LNCAP (cell line): Measurements from ENCODE around the gene TM4SF4.

Source experiments
- CTCF ChIP-seq: fragments of 450-650 bp; IDR thresholded peaks from 2 replicates; pipeline ENCODE4 v1.5.1; 2017; ENCODE audit warnings: mild to moderate bottlenecking

Gene TM4SF4

DNA sequence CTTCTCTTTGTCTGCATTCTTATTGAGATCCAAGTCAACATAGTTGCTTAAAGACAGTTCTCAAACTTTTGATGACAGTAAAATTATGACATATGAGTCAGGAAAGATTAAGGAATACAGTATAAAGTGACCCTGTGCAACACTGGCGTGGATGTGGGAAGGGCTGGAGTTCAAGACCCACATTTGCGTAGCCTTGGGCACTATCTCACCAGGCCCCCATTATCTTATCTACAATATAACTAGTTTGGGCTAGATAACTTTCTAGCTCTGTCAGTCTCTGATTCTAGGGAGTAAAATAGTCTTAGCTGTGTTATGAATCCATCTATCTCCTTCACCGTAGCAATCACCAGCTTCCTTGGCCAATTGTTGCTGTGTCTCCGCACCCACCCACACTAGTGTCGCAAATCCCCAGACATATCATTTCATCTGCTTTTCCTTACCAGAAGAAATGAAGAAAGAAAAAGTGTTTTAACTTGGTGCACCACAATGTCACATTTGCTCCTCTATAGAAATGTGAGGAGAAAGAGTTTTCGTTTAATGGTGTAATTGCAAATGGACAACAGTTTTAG, 14.9 kb upstream of the TM4SF4 start:
- TF ChIP-seq CTCF = no peak

- TF ChIP-seq CTCF = no peak
These were observed 14.4 kb upstream of the TM4SF4 start for GRCh38 chr3:149460117-149460516.

- TF ChIP-seq CTCF = no peak
These were observed 12.4 kb upstream of the TM4SF4 start for GRCh38 chr3:149462051-149462450.

DNA sequence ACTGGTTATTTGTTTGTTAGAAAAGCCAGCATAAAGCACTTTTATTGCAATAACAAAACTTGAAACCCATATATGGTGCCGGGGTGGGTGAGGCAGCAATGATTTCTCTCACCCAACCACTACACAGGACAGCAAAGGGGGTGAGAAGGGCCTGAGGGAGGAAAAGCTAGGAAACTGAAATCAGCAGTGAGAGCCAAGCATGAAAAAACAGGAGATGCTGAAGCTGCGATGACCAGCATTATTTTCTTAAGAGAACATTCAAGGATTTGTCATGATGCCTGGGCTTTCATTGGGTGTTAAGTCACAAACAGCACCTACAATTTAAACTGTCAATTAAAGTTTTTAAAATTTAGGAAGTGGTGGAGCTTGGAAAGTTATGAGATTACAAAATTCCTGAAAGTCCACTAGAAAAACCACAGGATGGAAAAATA, 11.9 kb upstream of the TM4SF4 start:
- no peak for TF ChIP-seq CTCF

GRCh38 chr3:149463921-149464320, 10.6 kb upstream of the TM4SF4 start:
- TF ChIP-seq CTCF = no peak

- no peak for TF ChIP-seq CTCF
These were observed 9.8 kb upstream of the TM4SF4 start for GRCh38 chr3:149464542-149465328.

DNA sequence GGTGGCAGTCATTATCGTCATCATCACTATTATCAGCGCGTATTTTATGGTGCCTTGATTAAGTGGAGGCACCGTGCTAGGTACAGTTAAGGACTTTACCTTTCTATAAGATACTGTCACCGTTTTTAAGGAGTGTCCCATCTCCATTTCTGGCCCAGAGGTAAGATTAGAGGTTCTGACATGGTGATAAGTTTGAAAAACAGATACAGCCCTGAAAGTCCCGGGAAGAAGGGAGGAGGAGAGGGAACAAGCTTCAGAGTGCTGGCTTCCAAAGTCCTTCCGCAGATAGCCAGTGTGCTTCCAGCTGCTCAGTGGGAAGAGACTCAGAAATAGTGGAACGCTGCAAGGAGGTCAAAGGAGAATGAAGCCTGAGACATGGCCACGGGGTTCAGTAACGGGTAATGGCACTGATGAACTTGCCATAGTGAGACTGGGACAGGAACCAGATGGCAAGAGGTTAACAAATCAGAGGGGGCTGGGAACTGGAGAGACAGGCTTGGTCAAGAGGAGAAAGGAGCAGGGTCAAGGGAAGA, 9.1 kb upstream of the TM4SF4 start:
- TF ChIP-seq CTCF = no peak
